Heart left ventricle (tissue), 13 donors: ENCODE data around the gene MRLN.

Source experiments
- CTCF ChIP-seq, 12 donors: fragments of 200-600 bp; sonication (generic) in 4 of 12; IDR thresholded peaks; one replicate each; pipeline versions ENCODE4 v1.5.0 to v1.8.0; 2018 to 2022; ENCODE audit warnings: antibody characterized with exemption in 12 of 12, mild to moderate bottlenecking in 5 of 12
- POLR2A ChIP-seq, 2 donors: fragments of 450-650 bp; IDR thresholded peaks; one replicate each; pipeline ENCODE4 v1.6.1; 2017; ENCODE audit warnings: antibody characterized with exemption in 2 of 2, mild to moderate bottlenecking in 2 of 2, moderate library complexity in 2 of 2
- donor health status: ischemic (EF 13 %, LVEDD 7.1; RV severe dilation, severe dysfunction).
- donor health status: DM: no; HTN: yes; CAD: no.
- donor health status: DM: no; HTN: no; CAD: no.
- donor health status: ischemic (EF 25% LVEDD 6.9; RV normal size, moderate dysfunction).
- donor health status: ischemic (EF 25% LVEDD 5.7; RV mildly dilated, moderate dysfunction).
- donor health status: ischemic (EF 35%, LVEDD 5.7; RV mildly dilated, moderate dysfunction).
- donor health status: nonischemic (EF 11% LVEDD 7.7; RV severe dilation, severe dysfunction).
- donor health status: DM: yes; HTN: yes; CAD: no.
- donor health status: PGD.
- donor health status: ischemic (EF 29% LVEDD 5.4; RV normal size, mild dysfunction).
- donor health status: nonischemic (EF 23%, LVEDD 6.1; RV moderate dilation, normal function).

- TF ChIP-seq CTCF (IDR thresholded peaks at IDR 0.05) = no peak
- no peak for TF ChIP-seq POLR2A (IDR thresholded peaks at IDR 0.05)
Observed at GRCh38 chr10:59748834-59749233, 4.4 kb downstream of the MRLN start.
